GM12878 (cell line): ENCODE measurements around the gene ATP6V0A4. TPM values are rescaled to one million over a fixed set of nuclear protein-coding genes. Genes with fewer than 3 reads are reported as not detected.

Experiments used
- ATAC-seq: fragments of 200-7000 bp; cut with Tn5 transposase; 3 replicates; pipeline ENCODE4 v1.9.1; 2020; ENCODE audit warnings: mild to moderate bottlenecking, moderate library complexity
- BruUV-seq: library from RNA; stranded (reverse); fragments of 400-500 nt; replicated peaks from 2 replicates; lab custom pipeline; 2021; lab: Mats Ljungman, UMichigan
- CTCF ChIA-PET: fragments of 300-600 bp; sonication (Branson Sonifier 250); formaldehyde crosslinking; extraction: SDS; loops from one replicate; lab custom pipeline; 2021; ENCODE audit warnings: inconsistent platforms; lab: Yijun Ruan, JAX
- POLR2A ChIA-PET: fragments of 350-600 bp; formaldehyde crosslinking; extraction: SDS; loops from one replicate; lab custom pipeline; 2021; ENCODE audit warnings: inconsistent platforms; lab: Charles Lee
- RAD21 ChIA-PET: fragments of 300-600 bp; sonication (Branson Sonifier 250); formaldehyde crosslinking; loops from one replicate; lab custom pipeline; 2023; ENCODE audit warnings: antibody characterized with exemption; ENCODE audit not compliant: unreplicated experiment; lab: Charles Lee
- SMC1A ChIA-PET: fragments of 300-600 bp; sonication (Branson Sonifier 250); formaldehyde crosslinking; loops from one replicate; lab custom pipeline; 2023; ENCODE audit not compliant: unreplicated experiment, uncharacterized antibody; lab: Charles Lee
- DNase-seq: peaks from one replicate; pipeline ENCODE4 v3.0.0-alpha.2; 2011; ENCODE audit warnings: low read depth, low spot score
- FAIRE-seq: peaks from 3 replicates; lab custom pipeline; 2011; peaks lifted over from hg19 to GRCh38; lab: Jason Lieb, UNC
- H2AFZ ChIP-seq: 2 replicates; pipeline ENCODE4 v1.6.0; 2011; ENCODE audit warnings: low read depth, low read length, control low read depth; ENCODE audit not compliant: control insufficient read depth
- H3K27ac ChIP-seq: 2 replicates; pipeline ENCODE4 v1.5.1; 2011; ENCODE audit warnings: control low read depth; ENCODE audit not compliant: control insufficient read depth, insufficient read depth
- H3K27me3 ChIP-seq, 2 experiments: replicated peaks in 1 of 2; 2 replicates each; pipeline versions ENCODE4 v1.6.0 to v1.6.1; 2011; ENCODE audit warnings: low read length in 1 of 2; ENCODE audit not compliant: control insufficient read depth in 2 of 2, insufficient read depth in 2 of 2
- H3K36me3 ChIP-seq, 2 experiments: 2 replicates each; pipeline ENCODE4 v1.5.1; 2011; ENCODE audit warnings: low read length in 1 of 2; ENCODE audit not compliant: control insufficient read depth in 2 of 2, insufficient read depth in 2 of 2
- H3K4me1 ChIP-seq: 2 replicates; pipeline ENCODE4 v1.6.1; 2011; ENCODE audit warnings: mild to moderate bottlenecking, low read length, moderate library complexity, mixed read lengths; ENCODE audit not compliant: control insufficient read depth, insufficient read depth
- H3K4me2 ChIP-seq: 2 replicates; pipeline ENCODE4 v1.6.0; 2011; ENCODE audit warnings: control low read depth; ENCODE audit not compliant: control insufficient read depth, insufficient read depth
- H3K4me3 ChIP-seq: fragments of 200-600 bp; sonication (generic); 2 replicates; pipeline ENCODE4 v1.5.1; 2016
- H3K79me2 ChIP-seq: 2 replicates; pipeline ENCODE4 v1.6.0; 2011; ENCODE audit warnings: low read length; ENCODE audit not compliant: control insufficient read depth, insufficient read depth
- H3K9ac ChIP-seq: 2 replicates; pipeline ENCODE4 v1.8.0; 2011; ENCODE audit warnings: low read length, control low read depth, mixed read lengths; ENCODE audit not compliant: control insufficient read depth, insufficient read depth
- H3K9me3 ChIP-seq: replicated peaks from 3 replicates; pipeline ENCODE4 v1.5.1; 2011; ENCODE audit warnings: mild to moderate bottlenecking, low read length; ENCODE audit not compliant: control insufficient read depth, insufficient read depth
- H4K20me1 ChIP-seq: 2 replicates; pipeline ENCODE4 v1.6.0; 2011; ENCODE audit not compliant: control insufficient read depth, insufficient read depth
- FOXM1 ChIP-seq: IDR thresholded peaks from 2 replicates; pipeline ENCODE4 v1.6.1; 2012; ENCODE audit warnings: low read depth, mild to moderate bottlenecking, inconsistent platforms, low read length, moderate library complexity
- HDGF ChIP-seq: fragments of 450-650 bp; IDR thresholded peaks from 2 replicates; pipeline ENCODE4 v1.6.1; 2016; ENCODE audit warnings: antibody characterized with exemption
- NFYA ChIP-seq: IDR thresholded peaks from 2 replicates; pipeline ENCODE4 v1.6.1; 2011; ENCODE audit warnings: low read depth, mild to moderate bottlenecking, low read length, improper control_type of control experiment, borderline replicate concordance
- whole genome bisulfite sequencing: methylation state at CpG from one replicate; pipeline ENCODE4 v1.1.6; 2016; ENCODE audit warnings: low lambda C conversion rate; ENCODE audit not compliant: insufficient replicate concordance, insufficient coverage; ENCODE audit errors: missing lambda C conversion rate; 5-methylcytosine and 5-hydroxymethylcytosine counted together
- in situ Hi-C: fragments of 300-500 bp; cut with MboI; formaldehyde crosslinking; loops from 9 replicates; pipeline ENCODE4 v1.14.3; 2018; ENCODE audit warnings: mixed read lengths
- intact Hi-C: fragments of 100-400 bp; cut with micrococcal nuclease; formaldehyde crosslinking; loops from one replicate; pipeline ENCODE4 v1.14.2; 2022; ENCODE audit not compliant: unreplicated experiment
- polyA plus RNA-seq, 11 experiments: library from polyadenylated mRNA; depleted of rRNA in 4 of 11; unstranded in 6 of 11; stranded (reverse) in 5 of 11; fragments of >200 nt; fragmentation: Nextera tagmentation in 4 of 11; fragmentation: Illumina TruSeq in 1 of 11; extraction: Ambion mirVana in 4 of 11; extraction: Trizol in 1 of 11; gene quantifications; 1 replicate in 1 of 11; 2 replicates in 10 of 11; pipeline versions ENCODE4 v1.2.1 to v1.2.3, GENCODE V29; 2011 to 2016; ENCODE audit warnings: inconsistent platforms in 2 of 11, missing spikeins in 2 of 11, low read depth in 1 of 11
- total RNA-seq, 4 experiments: library from RNA; depleted of rRNA in 3 of 4; stranded (reverse); fragments of >200 nt in 3 of 4; fragmentation: Illumina TruSeq in 1 of 4; extraction: Trizol in 1 of 4; gene quantifications; 2 replicates each; pipeline versions ENCODE4 v1.2.1 to v1.2.3, GENCODE V29; 2013 to 2021
- TF ChIP-seq, protein P1 (sequence below): fragments of 450-650 bp; IDR thresholded peaks from 2 replicates; pipeline ENCODE4 v1.6.1; 2016; ENCODE audit warnings: mild to moderate bottlenecking

Gene ATP6V0A4
- total and polyA plus RNA-seq, 10 of the 15 experiments (the other 5 are each of a cell fraction or from before 2014, with no cell fraction given), result not detected

DNA sequence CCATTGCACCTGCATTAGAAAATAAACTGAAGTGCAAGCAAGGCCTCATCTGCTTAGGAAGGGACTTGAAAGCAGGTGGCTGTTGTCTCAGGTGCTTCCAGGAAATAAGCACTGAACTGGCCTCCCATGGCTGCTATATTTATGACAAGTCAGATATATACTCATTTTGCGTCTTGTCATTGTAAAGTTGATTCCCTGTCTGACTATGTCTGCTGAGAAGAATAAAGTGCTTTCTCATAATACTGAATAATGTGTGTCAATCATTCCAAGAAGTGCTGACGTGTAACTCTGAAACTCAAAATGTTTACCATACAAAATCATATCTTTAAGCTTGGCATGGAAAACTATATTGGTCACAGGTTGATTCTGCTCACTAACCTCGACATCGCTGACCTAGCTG, 51.9 kb downstream of the ATP6V0A4 start:
- BruUV-seq, result no TSS peak
- Histone ChIP-seq H3K9ac (no peak overlapping the region), H3K27me3 (no peaks in the 10 kb centered on the region; a peak in 1 of 4 replicates), H3K4me2 (no peak overlapping the region), H3K36me3 (no peaks in the 10 kb centered on the region), H4K20me1 (no peaks in the 10 kb centered on the region), H3K79me2 (no peaks in the 10 kb centered on the region), H3K9me3 (no peaks in the 10 kb centered on the region; the same call in 2 of the 3 replicates), H2AFZ (no peak overlapping the region), H3K27ac (no peak overlapping the region), H3K4me3 (no peak overlapping the region), H3K4me1 (no peaks in the 10 kb centered on the region)
- DNase-seq (no peak), ATAC-seq (no peak), FAIRE-seq (no peak)
- WGBS, result 13% methylated on average over 4 of the region's 4 CpGs
- ChIA-PET SMC1A (interaction anchor here (0.7 kb wide), 1 partner anchor 13 kb away, joined by 3 read pairs; no protein-coding TSS in a partner anchor), POLR2A (no interaction called here), RAD21 (no interaction called here), CTCF (interaction anchor here (0.9 kb wide), 1 partner anchor 585 kb away, joined by 3 read pairs; no protein-coding TSS in a partner anchor)
- intact Hi-C loops, result no loop called here
- no peak for TF ChIP-seq HDGF
- TF ChIP-seq, protein P1, sequence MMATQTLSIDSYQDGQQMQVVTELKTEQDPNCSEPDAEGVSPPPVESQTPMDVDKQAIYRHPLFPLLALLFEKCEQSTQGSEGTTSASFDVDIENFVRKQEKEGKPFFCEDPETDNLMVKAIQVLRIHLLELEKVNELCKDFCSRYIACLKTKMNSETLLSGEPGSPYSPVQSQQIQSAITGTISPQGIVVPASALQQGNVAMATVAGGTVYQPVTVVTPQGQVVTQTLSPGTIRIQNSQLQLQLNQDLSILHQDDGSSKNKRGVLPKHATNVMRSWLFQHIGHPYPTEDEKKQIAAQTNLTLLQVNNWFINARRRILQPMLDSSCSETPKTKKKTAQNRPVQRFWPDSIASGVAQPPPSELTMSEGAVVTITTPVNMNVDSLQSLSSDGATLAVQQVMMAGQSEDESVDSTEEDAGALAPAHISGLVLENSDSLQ, result 0 out of 2 replicates have a peak, but pooled peaks have one; percentile 20
- in situ Hi-C loops, result loop anchor here (25.0 kb wide), 1 partner anchor 1134 kb away; no protein-coding TSS in a partner anchor

DNA sequence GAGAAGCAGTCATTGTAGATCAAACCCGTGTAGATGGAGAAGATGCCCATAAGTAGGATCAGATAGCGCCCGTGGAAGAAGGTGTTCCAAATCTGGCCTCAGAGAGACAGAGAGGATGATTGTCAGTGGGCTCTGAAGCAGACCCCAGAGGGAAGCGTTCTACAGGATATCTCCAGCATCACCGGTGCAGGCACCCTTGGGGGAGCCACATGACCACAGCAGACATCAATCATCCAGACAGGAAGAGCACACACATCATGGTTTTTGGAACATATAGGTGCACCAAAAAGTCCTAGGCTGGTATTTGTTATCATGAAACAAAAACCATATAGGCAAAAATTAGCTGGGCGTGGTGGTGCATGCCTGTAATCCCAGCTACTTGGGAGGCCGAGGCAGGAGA, 52.8 kb downstream of the ATP6V0A4 start:
- CTCF ChIA-PET, result no interaction called here
- Histone ChIP-seq H3K4me3 (no peak overlapping the region), H3K4me2 (no peak overlapping the region), H3K79me2 (no peaks in the 10 kb centered on the region)
- TF ChIP-seq NFYA (no peak), FOXM1 (no peak)
- TF ChIP-seq, all 136 proteins: peak for 0
- no peak for FAIRE-seq
- Histone ChIP-seq H3K27me3 (no peaks in the 10 kb centered on the region; a peak in 1 of 4 replicates), H4K20me1 (no peaks in the 10 kb centered on the region), H3K9me3 (no peaks in the 10 kb centered on the region; the same call in 2 of the 3 replicates), H3K4me1 (no peaks in the 10 kb centered on the region), H3K27ac (no peak overlapping the region), H2AFZ (no peak overlapping the region), H3K9ac (no peak overlapping the region), H3K36me3 (no peaks in the 10 kb centered on the region)
- no peak for DNase-seq
- 39% methylated on average over 7 of the region's 7 CpGs for WGBS
- BruUV-seq, result no TSS peak
- intact Hi-C loops, result no loop called here
- in situ Hi-C loops, result loop anchor here (25.0 kb wide), 1 partner anchor 1133 kb away; no protein-coding TSS in a partner anchor
- RAD21 ChIA-PET, result no interaction called here
- POLR2A ChIA-PET, result no interaction called here
- SMC1A ChIA-PET, result no interaction called here
- ATAC-seq, result no peak
